Measurements from ENCODE around the gene ZNF253. TPM values are rescaled to one million over a fixed set of nuclear protein-coding genes. Genes with fewer than 3 reads are reported as not detected.
"Not testable (repeated sequence)": the region's sequence is repeated elsewhere in the genome, so short reads cannot be mapped to it uniquely, and the experiment has no call there.

ZNF253 gene
- total RNA-seq, result 5.0 TPM
- polyA plus RNA-seq, result 10 to 100 TPM in 2 of 4 donors, 1 to 10 TPM in 2; 5.8 to 17.0 (median 11.7) TPM

DNA sequence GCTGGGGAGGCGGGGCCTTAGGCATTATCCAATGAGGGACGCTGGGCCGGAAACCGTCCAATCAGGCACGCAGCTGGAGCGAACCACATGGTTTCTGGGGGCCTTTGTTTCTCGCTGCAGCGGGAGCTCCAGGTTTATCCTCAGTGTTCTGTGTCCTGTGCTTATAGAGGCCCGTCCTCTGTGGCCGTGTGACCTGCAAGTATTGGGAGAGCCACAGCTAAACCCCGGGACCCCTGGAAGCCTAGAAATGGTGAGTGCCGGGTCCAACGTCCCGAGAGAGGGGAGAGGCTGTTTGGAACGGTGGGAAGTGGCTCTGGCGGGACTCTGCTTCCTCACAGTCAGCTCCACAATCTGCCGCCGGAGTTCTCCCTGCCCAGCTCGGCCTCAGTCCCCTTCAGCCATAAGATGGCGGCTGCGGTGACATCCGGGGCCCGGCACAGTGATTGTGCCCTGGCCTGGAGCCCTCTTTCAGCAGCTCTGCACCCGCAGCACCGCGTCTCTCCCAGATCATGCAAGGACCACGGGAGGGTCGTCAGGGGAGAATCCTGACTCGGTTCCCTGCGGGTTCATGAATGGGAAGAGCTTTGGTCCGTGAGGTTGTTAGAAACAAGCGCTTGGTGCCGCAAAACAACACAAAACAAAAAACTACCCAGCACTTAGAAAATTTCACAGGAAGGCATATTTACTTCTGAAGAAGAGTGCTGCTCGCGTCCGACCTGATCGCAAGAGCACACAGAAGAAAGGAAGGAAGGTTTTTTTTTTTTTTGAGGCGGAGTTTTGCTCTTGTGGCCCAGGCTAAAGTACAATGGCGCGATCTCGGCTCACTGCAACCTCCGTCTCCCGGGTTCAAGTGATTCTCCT, at the start of gene ZNF253:
Gene ZNF253 (plus strand): TSS at position 133 of the 861 bp plus-strand sequence. CDS start 115 bp downstream, at position 248.
- H3K27me3 ChIP-seq (ENCODE audit: control insufficient read depth, insufficient read depth, low read length), result no peaks in the 10 kb centered on the region
- H3K4me1 Mint-ChIP-seq, result peaks cover 13 to 48% (median 17%) of the 10 kb centered on the region in 4 donors
- H3K9me3 ChIP-seq (ENCODE audit: control insufficient read depth in 2 of 2, low read length in 2 of 2), result peaks cover 12% of the 10 kb centered on the region in 2 experiments
- DNase-seq (peak; percentile 87 to 97 (median 92)), ATAC-seq (ENCODE audit: low read depth in 2 of 2) (peak; percentile 97 to 98)
- H3K4me1 ChIP-seq (ENCODE audit: control insufficient read depth, insufficient read depth, low read length, poor library complexity, severe bottlenecking), result peaks cover 17% of the 10 kb centered on the region
- H3K27ac ChIP-seq (ENCODE audit: insufficient read depth, low read length, poor library complexity, severe bottlenecking), result peak within 1 kb of the TSS; percentile 91
- peaks cover 0 to 6% (median 0%) of the 10 kb centered on the region in 7 donors for H3K9me3 Mint-ChIP-seq
- H3K4me3 Mint-ChIP-seq, result peak within 1 kb of the TSS; percentile 99 to 100 (median 100)
- H3K4me3 ChIP-seq (ENCODE audit: low read depth, low read length), result peak within 1 kb of the TSS; percentile 90
- H3K27ac Mint-ChIP-seq, result peak within 1 kb of the TSS; percentile 99
- H3K27me3 Mint-ChIP-seq, result no peaks in the 10 kb centered on the region
- H3K36me3 Mint-ChIP-seq, result no peaks in the 10 kb centered on the region
- peaks cover 6% of the 10 kb centered on the region for H3K36me3 ChIP-seq (ENCODE audit: control insufficient read depth, insufficient read depth, low read length)

DNA sequence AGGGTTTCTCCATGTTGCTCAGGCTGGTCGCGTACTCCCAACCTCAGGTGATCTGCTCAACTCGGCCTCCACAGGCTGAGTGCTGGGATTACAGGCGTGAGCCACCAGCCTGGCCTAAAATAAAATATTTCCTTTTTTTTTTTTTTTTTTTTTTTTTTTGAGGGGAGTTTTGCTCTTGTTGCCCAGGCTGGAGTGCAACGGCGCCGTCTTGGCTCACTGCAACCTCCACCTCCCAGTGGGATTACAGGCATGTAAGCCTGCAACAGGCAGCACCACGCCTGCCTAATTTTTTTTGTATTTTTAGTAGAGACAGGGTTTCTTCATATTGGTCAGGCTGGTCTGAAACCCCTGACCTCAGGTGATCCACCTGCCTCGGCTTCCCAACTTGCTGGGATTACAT, 49.0 kb upstream of the ZNF253 start:
- Histone ChIP-seq H3K4me1 (ENCODE audit: control insufficient read depth, insufficient read depth, low read length, poor library complexity, severe bottlenecking) (peaks cover 15% of the 10 kb centered on the region), H3K27me3 (ENCODE audit: control insufficient read depth, insufficient read depth, low read length) (no peaks in the 10 kb centered on the region), H3K9me3 (ENCODE audit: control insufficient read depth in 2 of 2, low read length in 2 of 2) (peaks cover 40 to 69% of the 10 kb centered on the region in 2 experiments), H3K27ac (ENCODE audit: insufficient read depth, low read length, poor library complexity, severe bottlenecking) (peak overlapping the region; percentile 80), H3K4me3 (ENCODE audit: low read depth, low read length) (peak overlapping the region; percentile 26), H3K36me3 (ENCODE audit: control insufficient read depth, insufficient read depth, low read length) (peaks cover 41% of the 10 kb centered on the region)
- peaks cover 60% of the 10 kb centered on the region for H3K36me3 Mint-ChIP-seq
- DNase-seq, result no peak
- H3K27me3 Mint-ChIP-seq, result peaks cover 5% of the 10 kb centered on the region
- ATAC-seq (ENCODE audit: low read depth in 2 of 2), result no peak
- peaks cover 8 to 88% (median 21%) of the 10 kb centered on the region in 4 donors for H3K4me1 Mint-ChIP-seq
- H3K27ac Mint-ChIP-seq, result peak overlapping the region; percentile 93 to 97 (median 97)
- peak overlapping the region in 3 of 4 donors; percentile 82 to 95 (median 83) for H3K4me3 Mint-ChIP-seq
- H3K9me3 Mint-ChIP-seq, result peaks cover 0 to 38% (median 5%) of the 10 kb centered on the region in 7 donors

GRCh38 chr19:19817357-19817756, 48.3 kb upstream of the ZNF253 start:
- Histone ChIP-seq H3K4me1 (ENCODE audit: control insufficient read depth, insufficient read depth, low read length, poor library complexity, severe bottlenecking) (peaks cover 15% of the 10 kb centered on the region), H3K36me3 (ENCODE audit: control insufficient read depth, insufficient read depth, low read length) (peaks cover 37% of the 10 kb centered on the region), H3K4me3 (ENCODE audit: low read depth, low read length) (peak overlapping the region; percentile 26), H3K9me3 (ENCODE audit: control insufficient read depth in 2 of 2, low read length in 2 of 2) (peaks cover 36 to 62% of the 10 kb centered on the region in 2 experiments), H3K27ac (ENCODE audit: insufficient read depth, low read length, poor library complexity, severe bottlenecking) (peak overlapping the region; percentile 80), H3K27me3 (ENCODE audit: control insufficient read depth, insufficient read depth, low read length) (no peaks in the 10 kb centered on the region)
- Mint-ChIP-seq H3K27me3 (peaks cover 5% of the 10 kb centered on the region), H3K27ac (peak overlapping the region; percentile 93 to 97 (median 97)), H3K9me3 (peaks cover 0 to 39% (median 4%) of the 10 kb centered on the region in 7 donors), H3K4me3 (peak overlapping the region; percentile 2 to 95 (median 82)), H3K4me1 (peaks cover 8 to 84% (median 19%) of the 10 kb centered on the region in 4 donors), H3K36me3 (peaks cover 54% of the 10 kb centered on the region)
- ATAC-seq (ENCODE audit: low read depth in 2 of 2), result peak; percentile 58 to 65
- peak in 2 of 3 donors; percentile 59 to 77 for DNase-seq

GRCh38 chr19:19820774-19821320, 44.8 kb upstream of the ZNF253 start:
- Histone ChIP-seq H3K4me3 (ENCODE audit: low read depth, low read length) (peak overlapping the region; percentile 76), H3K27ac (ENCODE audit: insufficient read depth, low read length, poor library complexity, severe bottlenecking) (peak overlapping the region; percentile 97), H3K9me3 (ENCODE audit: control insufficient read depth in 2 of 2, low read length in 2 of 2) (peaks cover 17 to 55% of the 10 kb centered on the region in 2 experiments), H3K36me3 (ENCODE audit: control insufficient read depth, insufficient read depth, low read length) (peaks cover 13% of the 10 kb centered on the region), H3K27me3 (ENCODE audit: control insufficient read depth, insufficient read depth, low read length) (no peaks in the 10 kb centered on the region), H3K4me1 (ENCODE audit: control insufficient read depth, insufficient read depth, low read length, poor library complexity, severe bottlenecking) (peaks cover 12% of the 10 kb centered on the region)
- H3K4me3 Mint-ChIP-seq, result peak overlapping the region; percentile 97 to 100 (median 99)
- H3K9me3 Mint-ChIP-seq, result peaks cover 0 to 25% (median 8%) of the 10 kb centered on the region in 7 donors
- ATAC-seq (ENCODE audit: low read depth in 2 of 2) (no peak), DNase-seq (peak in 1 of 3 donors; percentile 2)
- peak overlapping the region; percentile 99 to 100 (median 100) for H3K27ac Mint-ChIP-seq
- H3K27me3 Mint-ChIP-seq, result peaks cover 5% of the 10 kb centered on the region
- peaks cover 28% of the 10 kb centered on the region for H3K36me3 Mint-ChIP-seq
- peaks cover 8 to 55% (median 13%) of the 10 kb centered on the region in 4 donors for H3K4me1 Mint-ChIP-seq

DNA sequence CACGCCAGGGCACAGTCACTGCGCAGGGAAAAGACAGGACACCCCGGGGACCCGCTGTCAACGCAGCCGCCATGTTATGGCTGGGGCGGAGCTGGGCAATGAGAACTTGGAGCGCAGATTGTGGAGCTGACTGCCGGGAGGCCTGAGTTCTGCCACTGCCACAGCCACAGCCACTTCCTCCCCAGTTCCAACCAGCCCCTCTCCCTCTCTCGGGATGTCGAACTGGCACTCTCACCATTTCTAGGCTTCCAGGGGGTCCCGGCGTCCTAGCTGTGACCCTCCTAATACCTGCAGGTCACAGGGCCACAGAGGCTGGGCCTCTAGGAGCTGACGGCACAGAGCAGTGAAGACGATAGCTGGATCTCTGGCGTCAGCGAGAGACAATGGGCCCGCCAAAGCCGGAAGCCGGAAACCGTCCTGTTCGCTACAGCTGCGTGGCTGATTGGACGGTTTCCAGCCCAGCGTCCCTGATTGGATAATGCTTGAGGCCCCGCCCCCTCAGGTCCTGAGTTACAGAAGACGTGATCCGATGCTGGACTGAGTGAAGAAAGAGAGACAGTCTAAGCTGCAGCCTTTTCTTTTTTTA, 44.2 kb upstream of the ZNF253 start, which contains the start of gene ZNF506:
Gene ZNF506 (minus strand): TSS at position 385 of the 586 bp plus-strand sequence. CDS start 147 bp downstream, at position 238.
- Mint-ChIP-seq H3K27ac (peak within 1 kb of the TSS; percentile 99 to 100 (median 100)), H3K9me3 (peaks cover 0 to 28% (median 8%) of the 10 kb centered on the region in 7 donors), H3K36me3 (peaks cover 30% of the 10 kb centered on the region), H3K27me3 (peaks cover 5% of the 10 kb centered on the region), H3K4me3 (peak within 1 kb of the TSS; percentile 97 to 100 (median 99)), H3K4me1 (peaks cover 8 to 49% (median 13%) of the 10 kb centered on the region in 4 donors)
- ATAC-seq (ENCODE audit: low read depth in 2 of 2) (peak; percentile 86 to 88), DNase-seq (peak; percentile 92 to 97 (median 96))
- Histone ChIP-seq H3K4me3 (ENCODE audit: low read depth, low read length) (peak within 1 kb of the TSS; percentile 76), H3K27me3 (ENCODE audit: control insufficient read depth, insufficient read depth, low read length) (no peaks in the 10 kb centered on the region), H3K36me3 (ENCODE audit: control insufficient read depth, insufficient read depth, low read length) (peaks cover 13% of the 10 kb centered on the region), H3K4me1 (ENCODE audit: control insufficient read depth, insufficient read depth, low read length, poor library complexity, severe bottlenecking) (peaks cover 12% of the 10 kb centered on the region), H3K9me3 (ENCODE audit: control insufficient read depth in 2 of 2, low read length in 2 of 2) (peaks cover 17 to 54% of the 10 kb centered on the region in 2 experiments), H3K27ac (ENCODE audit: insufficient read depth, low read length, poor library complexity, severe bottlenecking) (peak within 1 kb of the TSS; percentile 97)

DNA sequence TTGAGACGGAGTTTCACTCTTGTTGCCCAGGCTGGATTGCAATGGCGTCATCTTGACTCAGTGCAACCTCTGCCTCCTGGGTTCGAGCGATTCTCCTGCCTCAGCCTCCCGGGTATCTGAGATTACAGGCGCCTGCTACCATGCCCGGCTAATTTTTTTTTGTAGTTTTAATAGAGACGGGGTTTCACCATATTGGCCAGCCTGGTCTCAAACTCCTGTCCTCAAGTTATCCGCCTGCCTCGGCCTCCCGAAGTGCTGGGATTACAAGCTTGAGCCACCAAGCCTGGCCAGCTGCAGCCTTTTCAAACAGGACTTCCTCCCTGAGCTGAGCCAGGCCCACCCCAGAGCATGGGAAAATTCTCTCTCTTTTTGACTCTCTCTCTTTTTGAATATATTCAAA, 43.7 kb upstream of the ZNF253 start:
- H3K27me3 Mint-ChIP-seq; H3K27me3 ChIP-seq (ENCODE audit: control insufficient read depth, insufficient read depth, low read length); ATAC-seq (ENCODE audit: low read depth in 2 of 2); DNase-seq: not testable (repeated sequence)
- Histone ChIP-seq H3K27ac (ENCODE audit: insufficient read depth, low read length, poor library complexity, severe bottlenecking) (peak overlapping the region; percentile 97), H3K36me3 (ENCODE audit: control insufficient read depth, insufficient read depth, low read length) (peaks cover 13% of the 10 kb centered on the region), H3K9me3 (ENCODE audit: control insufficient read depth in 2 of 2, low read length in 2 of 2) (peaks cover 16 to 54% of the 10 kb centered on the region in 2 experiments), H3K4me1 (ENCODE audit: control insufficient read depth, insufficient read depth, low read length, poor library complexity, severe bottlenecking) (peaks cover 12% of the 10 kb centered on the region), H3K4me3 (ENCODE audit: low read depth, low read length) (peak overlapping the region; percentile 76)
- Mint-ChIP-seq H3K36me3 (peaks cover 31% of the 10 kb centered on the region), H3K4me3 (peak overlapping the region; percentile 90 to 100 (median 98)), H3K9me3 (peaks cover 0 to 29% (median 14%) of the 10 kb centered on the region in 7 donors), H3K4me1 (peaks cover 7 to 46% (median 13%) of the 10 kb centered on the region in 4 donors), H3K27ac (peak overlapping the region; percentile 95 to 100 (median 100))

DNA sequence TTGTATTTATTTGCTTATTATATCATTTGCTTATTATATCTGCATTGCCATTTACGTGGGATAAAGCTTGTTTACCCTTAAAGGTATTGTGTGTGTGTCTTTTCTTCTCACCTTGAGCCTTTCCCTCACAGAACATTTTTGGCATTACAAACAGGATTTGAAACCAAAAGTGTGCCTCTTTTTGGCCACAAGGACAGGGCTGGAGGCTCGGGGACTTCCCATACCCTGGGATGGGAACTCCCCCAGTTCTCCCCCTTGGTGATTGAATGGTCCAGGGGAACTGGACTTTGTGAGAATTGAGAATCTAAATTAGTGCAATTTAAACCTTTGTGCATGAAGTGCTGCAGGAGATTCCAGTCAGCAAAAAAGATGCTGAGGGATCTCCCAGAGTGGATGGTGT, 41.8 kb upstream of the ZNF253 start:
- Mint-ChIP-seq H3K9me3 (peaks cover 0 to 42% (median 23%) of the 10 kb centered on the region in 7 donors), H3K36me3 (peaks cover 21% of the 10 kb centered on the region), H3K4me3 (peak overlapping the region in 1 of 4 donors; percentile 58), H3K27ac (no peak overlapping the region), H3K27me3 (peaks cover 5% of the 10 kb centered on the region), H3K4me1 (peaks cover 0 to 27% (median 9%) of the 10 kb centered on the region in 4 donors)
- Histone ChIP-seq H3K4me1 (ENCODE audit: control insufficient read depth, insufficient read depth, low read length, poor library complexity, severe bottlenecking) (peaks cover 2% of the 10 kb centered on the region), H3K27me3 (ENCODE audit: control insufficient read depth, insufficient read depth, low read length) (no peaks in the 10 kb centered on the region), H3K36me3 (ENCODE audit: control insufficient read depth, insufficient read depth, low read length) (peaks cover 9% of the 10 kb centered on the region), H3K4me3 (ENCODE audit: low read depth, low read length) (no peak overlapping the region), H3K9me3 (ENCODE audit: control insufficient read depth in 2 of 2, low read length in 2 of 2) (peaks cover 17 to 47% of the 10 kb centered on the region in 2 experiments), H3K27ac (ENCODE audit: insufficient read depth, low read length, poor library complexity, severe bottlenecking) (no peak overlapping the region)
- no peak for DNase-seq
- ATAC-seq (ENCODE audit: low read depth in 2 of 2), result no peak
